Endothelial cell (in vitro differentiated cells): Measurements from ENCODE around the gene P2RX2. TPM values are rescaled to one million over a fixed set of nuclear protein-coding genes. Genes with fewer than 3 reads are reported as not detected.

Experiments
- DNase-seq: peaks from one replicate; pipeline ENCODE4 v3.0.0; 2021; ENCODE audit warnings: low spot score
- H3K27ac Mint-ChIP-seq: one replicate; pipeline ENCODE4 v1.8.0; 2021; ENCODE audit warnings: mixed read lengths, inconsistent platforms; ENCODE audit not compliant: unreplicated experiment
- H3K27me3 Mint-ChIP-seq: one replicate; pipeline ENCODE4 v1.8.0; 2021; ENCODE audit warnings: mild to moderate bottlenecking, moderate library complexity, mixed read lengths, inconsistent platforms; ENCODE audit not compliant: unreplicated experiment
- H3K36me3 Mint-ChIP-seq: one replicate; pipeline ENCODE4 v1.8.0; 2021; ENCODE audit warnings: mild to moderate bottlenecking, low read depth, mixed read lengths, inconsistent platforms; ENCODE audit not compliant: unreplicated experiment
- H3K4me1 Mint-ChIP-seq: one replicate; pipeline ENCODE4 v1.8.0; 2021; ENCODE audit warnings: mild to moderate bottlenecking, mixed read lengths, inconsistent platforms; ENCODE audit not compliant: unreplicated experiment
- H3K4me3 Mint-ChIP-seq: one replicate; pipeline ENCODE4 v1.8.0; 2021; ENCODE audit warnings: mild to moderate bottlenecking, mixed read lengths, inconsistent platforms; ENCODE audit not compliant: unreplicated experiment
- H3K9me3 Mint-ChIP-seq: one replicate; pipeline ENCODE4 v1.8.0; 2021; ENCODE audit warnings: mixed read lengths, inconsistent platforms; ENCODE audit not compliant: unreplicated experiment
- total RNA-seq: library from RNA; stranded (reverse); fragmentation: NEBNext Ultra II Directional; extraction: Animal tissue kit (Norgen Biotek cat#: 25700); gene quantifications from one replicate; pipeline ENCODE4 v1.2.1, GENCODE V29; 2021; ENCODE audit not compliant: unreplicated experiment
- TF ChIP-seq, protein P1 (sequence below): fragments of 200-600 bp; sonication (generic); IDR thresholded peaks from one replicate; pipeline ENCODE4 v1.5.0; 2021; ENCODE audit warnings: antibody characterized with exemption; ENCODE audit not compliant: unreplicated experiment

The P2RX2 gene
- total RNA-seq, 1 donor from 2014 or later = not detected

DNA sequence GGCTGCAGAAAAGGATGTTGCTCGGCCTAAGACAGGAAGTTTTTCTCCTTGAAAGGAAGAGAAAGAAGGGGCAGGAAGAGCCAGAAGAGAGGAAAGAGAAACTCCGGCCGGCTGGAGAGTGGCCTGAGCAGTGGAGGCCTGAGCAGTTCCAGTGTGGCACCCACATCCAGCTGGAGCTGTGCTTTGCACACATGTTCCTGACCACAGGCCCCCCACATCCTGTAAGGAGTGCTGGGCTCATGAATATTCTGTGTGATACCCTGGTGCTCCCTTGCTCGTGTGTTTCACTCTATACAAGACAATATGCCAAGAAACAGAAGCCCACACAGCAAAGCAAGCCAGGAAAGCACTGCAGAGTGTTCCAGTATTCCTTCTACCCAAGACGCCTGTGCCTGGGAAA, 41.5 kb downstream of the P2RX2 start:
- peak overlapping the region; percentile 95 for H3K27ac Mint-ChIP-seq
- TF ChIP-seq, protein P1, sequence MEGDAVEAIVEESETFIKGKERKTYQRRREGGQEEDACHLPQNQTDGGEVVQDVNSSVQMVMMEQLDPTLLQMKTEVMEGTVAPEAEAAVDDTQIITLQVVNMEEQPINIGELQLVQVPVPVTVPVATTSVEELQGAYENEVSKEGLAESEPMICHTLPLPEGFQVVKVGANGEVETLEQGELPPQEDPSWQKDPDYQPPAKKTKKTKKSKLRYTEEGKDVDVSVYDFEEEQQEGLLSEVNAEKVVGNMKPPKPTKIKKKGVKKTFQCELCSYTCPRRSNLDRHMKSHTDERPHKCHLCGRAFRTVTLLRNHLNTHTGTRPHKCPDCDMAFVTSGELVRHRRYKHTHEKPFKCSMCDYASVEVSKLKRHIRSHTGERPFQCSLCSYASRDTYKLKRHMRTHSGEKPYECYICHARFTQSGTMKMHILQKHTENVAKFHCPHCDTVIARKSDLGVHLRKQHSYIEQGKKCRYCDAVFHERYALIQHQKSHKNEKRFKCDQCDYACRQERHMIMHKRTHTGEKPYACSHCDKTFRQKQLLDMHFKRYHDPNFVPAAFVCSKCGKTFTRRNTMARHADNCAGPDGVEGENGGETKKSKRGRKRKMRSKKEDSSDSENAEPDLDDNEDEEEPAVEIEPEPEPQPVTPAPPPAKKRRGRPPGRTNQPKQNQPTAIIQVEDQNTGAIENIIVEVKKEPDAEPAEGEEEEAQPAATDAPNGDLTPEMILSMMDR = no peak
- no peaks in the 10 kb centered on the region for H3K9me3 Mint-ChIP-seq
- peaks cover 54% of the 10 kb centered on the region for H3K36me3 Mint-ChIP-seq
- H3K4me1 Mint-ChIP-seq = peaks cover 71% of the 10 kb centered on the region
- peak overlapping the region; percentile 71 for H3K4me3 Mint-ChIP-seq
- H3K27me3 Mint-ChIP-seq = peaks cover 13% of the 10 kb centered on the region
- no peak for DNase-seq

DNA sequence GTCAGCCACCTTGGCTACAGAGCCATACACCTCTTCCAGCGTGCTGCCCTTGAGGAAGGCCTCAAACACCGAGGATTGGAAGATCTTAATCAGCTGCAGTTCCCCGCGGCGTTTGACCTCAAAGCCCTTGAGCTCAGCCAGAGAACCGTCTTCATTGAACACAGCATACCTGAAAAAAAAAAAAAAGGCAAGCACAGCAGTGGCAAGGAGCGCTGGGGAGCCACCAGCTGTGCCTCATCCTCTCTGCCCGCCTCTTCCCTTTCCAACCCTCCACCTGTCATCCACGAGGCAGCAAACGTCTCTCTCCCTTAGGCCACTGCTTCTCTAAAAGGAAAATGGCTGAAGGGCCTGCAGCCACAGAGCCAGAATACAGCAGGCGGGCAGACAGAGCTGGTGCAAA, 42.4 kb downstream of the P2RX2 start:
- peak overlapping the region; percentile 95 for H3K27ac Mint-ChIP-seq
- no peaks in the 10 kb centered on the region for H3K9me3 Mint-ChIP-seq
- peak overlapping the region; percentile 75 for H3K4me3 Mint-ChIP-seq
- TF ChIP-seq, protein P1 = no peak
- peaks cover 13% of the 10 kb centered on the region for H3K27me3 Mint-ChIP-seq
- H3K4me1 Mint-ChIP-seq = peaks cover 78% of the 10 kb centered on the region
- peaks cover 63% of the 10 kb centered on the region for H3K36me3 Mint-ChIP-seq
- DNase-seq = no peak

DNA sequence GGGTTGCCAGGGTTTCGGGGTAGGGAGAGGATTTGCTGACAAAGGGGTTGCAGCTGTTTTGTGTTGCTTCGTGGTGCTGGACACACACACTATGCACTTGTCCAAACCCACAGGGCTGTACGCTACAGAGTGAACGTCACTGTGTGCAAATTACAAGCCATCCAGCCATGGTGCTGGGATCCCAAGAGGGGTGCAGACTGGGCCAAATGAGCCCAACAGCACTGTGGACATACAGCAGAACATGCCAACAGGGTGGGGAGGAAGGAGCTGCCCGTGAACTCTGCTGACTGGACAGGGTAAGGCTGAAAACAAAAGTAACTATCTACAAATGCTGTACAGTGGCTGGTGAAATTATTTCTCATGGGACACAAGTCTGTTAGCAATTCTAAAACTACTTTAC, 43.4 kb downstream of the P2RX2 start:
- DNase-seq = no peak
- Mint-ChIP-seq H3K9me3 (no peaks in the 10 kb centered on the region), H3K4me1 (peaks cover 78% of the 10 kb centered on the region), H3K27me3 (peaks cover 13% of the 10 kb centered on the region), H3K4me3 (peak overlapping the region; percentile 65), H3K36me3 (peaks cover 66% of the 10 kb centered on the region), H3K27ac (peak overlapping the region; percentile 39)
- TF ChIP-seq, protein P1 = no peak

DNA sequence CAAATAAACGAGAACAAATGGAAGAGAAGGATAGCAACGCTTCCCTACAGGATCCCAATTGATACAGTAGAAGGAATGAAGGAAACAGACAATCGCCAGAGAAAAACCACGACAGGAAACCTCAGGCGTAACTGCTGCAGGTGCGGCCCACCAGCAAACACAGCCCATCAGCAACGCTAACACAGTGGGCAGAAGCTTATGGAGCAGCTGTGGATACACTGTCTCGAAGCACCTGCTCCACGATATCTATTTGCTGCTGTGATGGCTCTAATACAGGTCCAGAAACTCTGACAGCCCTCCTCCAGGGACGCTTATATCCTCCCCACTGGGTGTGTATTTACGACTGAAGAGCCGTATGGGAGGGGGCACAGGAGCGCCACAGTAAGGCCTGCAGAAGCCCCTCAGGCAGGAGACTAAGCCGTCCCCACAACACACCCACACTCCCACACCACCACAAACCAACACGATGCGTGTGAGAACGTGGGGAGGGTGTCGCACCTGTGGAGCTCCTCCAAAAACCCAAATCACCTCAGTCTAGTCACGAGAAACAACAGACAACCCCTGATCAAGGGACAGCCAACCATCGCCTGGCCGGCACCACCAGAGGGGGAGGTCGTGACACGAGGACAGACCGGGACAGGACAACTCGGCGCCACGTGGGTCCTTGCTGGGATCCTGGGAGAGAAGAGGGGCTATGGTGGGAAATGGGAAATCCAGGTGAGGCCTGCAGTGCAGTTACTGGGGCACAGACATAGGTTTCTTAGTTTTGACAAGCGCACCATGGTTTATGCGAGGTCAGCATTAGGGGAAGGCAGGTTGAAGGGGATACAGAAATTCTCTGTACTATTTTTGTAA, 44.6 kb downstream of the P2RX2 start:
- Mint-ChIP-seq H3K27me3 (peaks cover 13% of the 10 kb centered on the region), H3K4me3 (peak overlapping the region; percentile 69), H3K27ac (peak overlapping the region; percentile 61), H3K36me3 (peaks cover 60% of the 10 kb centered on the region), H3K4me1 (peaks cover 72% of the 10 kb centered on the region), H3K9me3 (no peaks in the 10 kb centered on the region)
- DNase-seq = no peak
- TF ChIP-seq, protein P1 = no peak
